Measurements from ENCODE around the gene KLRF2.
A peak's percentile ranks its signal among the peaks of the same experiment; 100 is the strongest.
"Not testable (repeated sequence)": the region's sequence is repeated elsewhere in the genome, so short reads cannot be mapped to it uniquely, and the experiment has no call there.

Gene KLRF2

GRCh38 chr12:9881246-9881645 lies at the start of gene KLRF2:
Gene KLRF2, plus strand, starts transcription at chr12:9881489. Its CDS starts 107 bp downstream, at chr12:9881596.
- DNase-seq (ENCODE audit: low read depth): no peak

DNA sequence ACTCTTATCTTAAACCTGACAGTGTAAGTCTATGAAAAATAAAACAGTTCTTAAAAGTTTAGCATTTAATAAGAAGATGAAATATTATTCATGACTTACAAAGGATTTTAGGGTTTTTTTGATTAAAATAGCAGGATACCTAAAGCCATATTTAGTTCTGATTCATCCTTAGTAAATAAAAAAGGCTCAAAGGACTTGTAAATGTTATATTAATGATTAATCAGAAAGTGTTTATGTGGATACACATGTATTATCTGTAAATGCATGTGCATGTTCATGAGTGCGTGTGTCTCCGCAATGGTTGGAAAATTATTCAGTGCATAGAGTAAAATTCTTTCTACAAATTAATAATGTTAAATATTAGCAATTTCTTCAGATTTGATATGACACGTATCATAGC lies 49.6 kb upstream of the KLRF2 start:
- no peak for DNase-seq (ENCODE audit: low read depth)

GRCh38 chr12:9843407-9843806 lies 37.9 kb upstream of the KLRF2 start:
- DNase-seq (ENCODE audit: low read depth): no peak

- DNase-seq (ENCODE audit: low read depth): no peak
Measured at GRCh38 chr12:9848899-9849298, 32.4 kb upstream of the KLRF2 start.

- no peak for DNase-seq (ENCODE audit: low read depth)
Measured at GRCh38 chr12:9851050-9851449, 30.2 kb upstream of the KLRF2 start.

- DNase-seq (ENCODE audit: low read depth): no peak
Measured at GRCh38 chr12:9851927-9852326, 29.4 kb upstream of the KLRF2 start.

GRCh38 chr12:9856151-9856550 lies 25.1 kb upstream of the KLRF2 start:
- no peak for DNase-seq (ENCODE audit: low read depth)

DNA sequence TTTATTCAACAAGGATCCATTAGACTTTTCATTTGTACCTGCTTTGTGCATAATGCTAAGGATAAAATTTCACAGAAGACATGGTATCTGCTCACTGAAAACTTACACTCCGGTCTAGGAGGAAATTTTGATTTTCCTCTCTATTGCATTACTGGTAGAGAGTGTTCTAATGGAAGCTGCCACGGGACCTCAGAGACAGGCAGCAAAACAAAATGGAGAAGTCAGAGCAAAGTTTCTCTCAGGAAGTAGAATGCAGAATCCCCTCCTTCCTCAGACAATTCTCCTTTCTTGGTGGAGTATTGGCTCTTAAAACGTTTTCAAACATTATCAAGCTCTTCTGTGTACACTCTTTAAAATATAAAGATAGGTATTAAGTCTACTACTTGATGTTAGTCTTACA lies 24.4 kb upstream of the KLRF2 start:
- DNase-seq (ENCODE audit: low read depth): no peak

DNA sequence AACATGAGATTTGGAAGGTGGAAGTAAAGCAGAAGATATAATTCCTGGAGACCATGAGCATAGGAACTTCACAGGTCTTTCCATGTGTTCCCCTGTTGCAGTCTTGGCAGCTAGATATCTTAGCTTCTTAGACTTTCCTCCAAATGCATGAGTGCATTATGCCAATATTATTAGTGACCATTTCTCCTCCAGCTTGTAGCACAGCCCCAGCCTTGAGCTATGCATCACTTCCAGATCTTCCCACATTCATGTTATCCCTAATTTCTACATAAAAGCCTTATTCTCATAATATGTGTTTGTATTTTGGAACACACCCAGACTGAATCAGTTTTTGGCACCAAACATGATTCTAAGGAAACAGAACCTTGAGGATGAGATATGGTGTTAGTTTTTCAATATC lies 23.2 kb upstream of the KLRF2 start:
- no peak for DNase-seq (ENCODE audit: low read depth)

DNA sequence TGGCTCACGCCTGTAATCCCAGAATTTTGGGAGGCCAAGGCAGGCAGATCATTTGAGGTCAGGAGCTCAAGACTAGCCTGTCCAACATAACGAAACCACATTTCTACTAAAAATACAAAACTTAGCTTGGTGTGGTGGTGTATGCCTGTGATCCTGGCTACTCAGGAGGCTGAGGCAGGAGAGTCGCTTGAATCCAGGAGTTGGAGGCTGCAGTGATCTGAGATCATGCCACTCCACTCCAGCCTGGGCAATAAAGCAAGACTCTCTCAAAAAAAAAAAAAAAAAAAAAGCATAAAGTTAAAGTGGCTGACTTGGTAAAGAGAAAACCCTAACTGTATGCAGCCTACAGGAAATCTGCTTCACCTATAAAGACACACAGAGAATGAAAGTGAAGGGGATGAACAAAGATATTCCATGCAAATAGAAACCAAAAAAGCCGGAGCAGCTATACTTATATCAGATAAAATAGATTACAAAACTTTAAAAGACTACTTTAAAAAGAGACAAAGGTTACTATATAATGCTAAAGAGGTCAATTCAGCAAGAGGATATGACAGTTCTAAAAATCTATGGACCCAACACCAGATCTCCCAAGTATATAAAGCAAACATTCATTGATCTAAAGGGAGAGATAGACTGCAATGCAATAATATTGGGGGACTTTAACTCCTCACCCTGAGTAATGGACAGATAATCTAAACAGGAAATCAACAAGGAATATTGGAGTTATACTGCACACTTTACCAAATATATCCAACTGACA lies 16.2 kb upstream of the KLRF2 start:
- no peak for DNase-seq (ENCODE audit: low read depth)

DNA sequence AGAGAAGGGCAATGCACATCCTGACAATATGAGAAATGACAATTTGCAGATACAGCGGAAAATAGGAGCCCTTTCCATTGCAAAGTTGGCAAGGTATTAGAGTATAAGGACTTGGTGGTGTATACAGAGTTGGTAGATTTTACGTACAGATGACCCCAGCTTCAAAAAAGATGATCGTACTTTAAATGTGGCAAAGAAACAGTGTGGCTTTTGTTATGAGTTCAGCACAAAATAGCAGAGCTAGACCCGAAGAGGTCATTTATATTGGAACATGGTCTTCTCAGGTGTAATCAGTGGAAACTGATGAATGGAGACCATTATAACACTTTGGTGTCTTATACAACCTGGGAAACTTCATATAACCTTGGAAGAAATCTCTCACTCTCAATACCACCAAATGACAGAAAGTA lies 14.4 kb upstream of the KLRF2 start:
- no peak for DNase-seq (ENCODE audit: low read depth)

- no peak for DNase-seq (ENCODE audit: low read depth)
Measured at GRCh38 chr12:9867531-9867930, 13.8 kb upstream of the KLRF2 start.

GRCh38 chr12:9868311-9868801 lies 12.9 kb upstream of the KLRF2 start:
- no peak for DNase-seq (ENCODE audit: low read depth)

- no peak for DNase-seq (ENCODE audit: low read depth)
Measured at GRCh38 chr12:9868951-9869306, 12.4 kb upstream of the KLRF2 start.

DNA sequence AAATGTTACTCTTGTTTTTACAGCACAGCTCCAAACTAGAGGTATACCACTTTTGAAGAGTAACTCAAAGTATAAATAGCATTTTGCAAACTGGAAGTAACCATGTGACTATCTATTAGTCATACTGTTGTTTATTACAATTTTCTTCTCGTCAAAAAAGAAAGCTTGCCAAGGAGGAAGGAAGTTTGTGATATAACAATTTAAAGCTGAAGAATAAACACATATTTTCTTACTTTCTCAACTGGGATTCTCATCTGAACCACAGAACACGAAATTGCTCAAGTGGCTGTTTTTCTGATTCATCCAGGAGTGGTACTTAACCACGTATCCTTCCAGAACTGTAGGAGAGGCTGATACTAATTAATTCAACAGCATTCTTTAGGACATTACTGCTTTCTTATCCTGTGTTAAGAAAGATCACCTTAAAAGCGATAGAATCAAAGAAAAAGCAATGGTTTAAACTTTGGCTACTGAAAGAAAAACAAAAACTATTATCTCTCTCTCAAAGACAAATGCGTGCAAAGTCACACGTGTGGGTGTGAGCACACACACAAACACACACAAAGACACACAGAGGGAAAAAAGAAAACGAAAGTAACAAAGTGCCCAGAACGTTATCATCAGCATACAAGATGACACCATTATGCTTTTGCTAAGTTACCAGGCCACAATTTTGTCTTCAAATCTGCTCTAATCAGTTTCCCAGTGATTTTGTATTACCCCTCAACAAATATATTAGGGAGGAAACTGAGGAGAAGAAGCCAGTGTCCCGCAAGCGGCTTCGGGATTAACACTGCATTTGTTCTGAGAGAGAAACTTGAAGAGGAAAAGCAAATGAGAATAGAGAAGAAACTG lies 11.8 kb upstream of the KLRF2 start, which contains the start of gene CLEC2B:
TSS of gene CLEC2B (minus strand) at position 48 of the 855 bp plus-strand sequence.
- DNase-seq (ENCODE audit: low read depth): peak; percentile 63

DNA sequence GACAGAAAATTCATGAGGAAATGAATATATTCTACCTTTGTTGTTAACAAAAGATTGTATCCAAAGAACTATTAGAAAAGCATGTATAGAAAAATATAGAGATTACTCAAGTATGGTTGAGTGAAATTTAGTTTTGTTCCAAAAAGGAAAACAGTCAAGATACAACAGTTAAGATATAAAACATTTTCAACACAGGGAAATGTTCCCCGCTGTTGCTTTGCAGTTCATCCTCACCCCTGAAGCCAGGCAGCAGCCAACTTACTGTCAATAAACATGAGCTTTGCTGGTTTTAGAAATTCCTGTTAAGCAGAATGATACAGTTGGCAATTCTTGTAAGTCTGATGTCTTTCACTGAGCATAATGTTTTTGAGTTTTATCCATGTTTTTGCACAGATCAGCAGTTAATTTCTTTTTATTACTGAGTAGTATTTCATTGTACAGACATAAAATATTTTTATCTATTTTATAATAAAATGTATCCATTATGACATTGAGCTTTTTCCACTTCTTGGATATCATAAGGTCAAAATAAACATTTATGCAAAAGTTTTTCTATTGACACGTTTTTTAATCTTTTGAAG lies 10.9 kb upstream of the KLRF2 start:
- no peak for DNase-seq (ENCODE audit: low read depth)

GRCh38 chr12:9872162-9872561 lies 9.1 kb upstream of the KLRF2 start:
- DNase-seq (ENCODE audit: low read depth): no peak

DNA sequence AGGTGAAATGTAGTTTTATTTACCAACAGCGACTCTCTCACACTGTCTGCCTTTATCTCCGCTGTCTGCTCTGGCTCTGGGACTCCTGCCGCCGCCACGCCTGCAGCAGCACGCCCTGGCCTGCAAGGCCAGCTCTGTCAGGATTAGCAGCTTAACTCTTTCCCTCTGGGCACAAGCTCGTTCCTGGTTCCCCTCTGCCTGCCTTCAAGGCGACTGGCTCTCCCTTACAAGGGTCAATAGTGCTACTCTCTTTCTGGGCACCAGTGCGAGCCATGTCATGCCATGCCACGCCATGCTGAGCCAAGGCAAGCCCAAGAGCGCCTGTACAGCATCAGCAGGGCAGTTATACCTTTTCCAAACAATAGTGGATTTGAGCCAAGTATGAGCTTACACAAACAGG lies 8.5 kb upstream of the KLRF2 start:
- DNase-seq (ENCODE audit: low read depth): no peak

DNA sequence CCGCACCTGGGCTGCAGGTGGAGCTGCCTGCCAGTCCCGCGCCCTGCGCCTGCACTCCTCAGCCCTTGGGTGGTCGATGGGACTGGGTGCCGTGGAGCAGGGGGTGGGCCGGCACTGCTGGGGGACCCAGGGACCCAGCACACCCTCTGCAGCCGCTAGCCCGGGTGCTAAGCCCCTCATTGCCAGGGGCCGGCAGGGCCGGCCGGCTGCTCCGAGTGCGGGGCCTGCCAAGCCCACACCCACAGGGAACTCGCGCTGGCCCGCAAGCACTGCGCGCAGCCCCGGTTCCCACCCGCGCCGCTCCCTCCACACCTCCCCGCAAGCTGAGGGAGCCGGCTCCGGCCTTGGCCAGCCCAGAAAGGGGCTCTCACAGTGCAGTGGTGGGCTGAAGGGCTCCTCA lies 5.2 kb upstream of the KLRF2 start:
- not testable (repeated sequence) for DNase-seq (ENCODE audit: low read depth)

DNA sequence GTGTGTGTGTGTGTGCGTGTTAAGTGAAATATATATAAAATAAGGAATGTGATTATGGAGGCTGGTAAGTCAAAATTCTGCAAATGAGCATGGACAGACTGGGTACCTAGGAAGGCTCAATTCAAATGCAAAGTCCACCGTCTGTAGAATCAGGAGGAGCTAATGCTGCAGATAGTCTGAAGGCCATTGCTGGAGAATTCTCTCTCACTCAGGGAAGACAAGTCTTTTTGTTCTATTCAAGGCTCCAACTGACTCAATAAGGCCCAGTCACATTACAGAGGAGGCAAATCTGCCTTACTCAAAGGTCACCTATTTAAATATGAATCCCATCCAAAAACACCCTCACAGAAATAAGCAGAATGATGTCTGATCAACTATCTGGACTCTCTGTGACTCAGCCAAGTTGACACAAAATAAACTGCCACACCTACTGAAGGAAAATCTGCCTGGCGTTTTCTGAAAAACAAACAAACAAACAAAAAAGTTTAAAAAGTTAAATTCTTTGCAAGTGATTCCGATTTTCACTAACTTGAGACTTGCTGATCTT lies 684 bp upstream of the KLRF2 start:
- no peak for DNase-seq (ENCODE audit: low read depth)

- DNase-seq (ENCODE audit: low read depth): no peak
Measured at GRCh38 chr12:9881988-9882387, 699 bp downstream of the KLRF2 start.

- DNase-seq (ENCODE audit: low read depth): no peak
Measured at GRCh38 chr12:9883175-9883574, 1.9 kb downstream of the KLRF2 start.

Measured in non-pigmented ciliary epithelial cell (primary cell).